ENCODE results near the gene HIBCH.
"Not testable (repeated sequence)": the region's sequence is repeated elsewhere in the genome, so short reads cannot be mapped to it uniquely, and the experiment has no call there.

The HIBCH gene

DNA sequence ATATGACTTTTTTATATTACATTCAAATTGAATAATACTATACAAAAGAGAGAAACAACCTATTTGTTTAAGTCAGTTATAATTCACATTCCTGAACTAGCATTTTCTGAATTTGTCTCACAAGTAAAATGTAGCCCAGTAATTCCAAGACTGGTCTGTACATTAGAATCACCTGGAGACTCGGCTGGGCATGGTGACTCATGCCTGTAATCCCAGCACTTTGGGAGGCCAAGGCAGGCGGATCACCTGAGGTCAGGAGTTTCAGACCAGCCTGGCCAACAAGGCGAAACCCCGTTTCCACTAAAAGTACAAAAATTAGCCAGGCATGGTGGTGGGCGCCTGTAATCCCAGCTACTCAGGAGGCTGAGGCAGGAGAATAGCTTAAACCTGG, 7.0 kb downstream of the HIBCH start:
- in situ Hi-C loops (cut with MboI; ENCODE audit: low sequenced_read_pairs) = not testable (repeated sequence)

DNA sequence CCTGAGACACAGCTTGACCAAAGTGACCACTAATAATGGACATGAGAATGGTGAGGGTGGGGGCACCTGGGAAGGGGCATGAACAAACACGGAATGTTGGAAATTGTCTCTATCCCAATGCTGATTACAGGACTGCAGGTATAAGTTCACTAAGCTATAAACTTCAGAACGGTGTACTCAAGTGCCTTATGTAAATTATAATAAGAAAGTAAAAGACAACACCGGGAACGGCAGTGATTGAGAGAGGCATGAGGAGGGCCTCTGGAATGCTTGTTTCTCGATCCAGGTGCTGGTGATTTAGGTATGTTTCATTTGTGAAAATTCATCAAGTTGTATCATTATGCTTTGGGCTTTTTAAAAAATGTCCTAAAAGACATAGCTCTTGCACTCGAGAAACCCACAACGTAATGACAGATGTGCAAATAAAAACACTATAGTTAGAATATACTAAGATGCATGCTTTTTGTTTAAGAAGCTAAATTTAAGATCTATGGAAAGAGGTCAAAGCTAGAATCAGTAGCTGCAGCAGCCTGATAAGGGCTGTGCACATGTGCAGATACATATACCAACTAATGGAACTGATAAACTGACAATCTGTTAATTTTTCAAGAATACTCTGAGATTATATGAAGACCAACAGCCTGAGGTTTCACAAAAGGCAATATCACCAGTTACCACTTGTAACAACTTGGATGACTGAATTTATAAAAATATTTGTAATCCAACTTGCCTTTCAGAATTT, 7.6 kb downstream of the HIBCH start:
- in situ Hi-C loops (cut with MboI; ENCODE audit: low sequenced_read_pairs) = no loop called here

- in situ Hi-C loops (cut with MboI; ENCODE audit: low sequenced_read_pairs) = no loop called here
Observed at GRCh38 chr2:190308031-190308430, 11.6 kb downstream of the HIBCH start.

DNA sequence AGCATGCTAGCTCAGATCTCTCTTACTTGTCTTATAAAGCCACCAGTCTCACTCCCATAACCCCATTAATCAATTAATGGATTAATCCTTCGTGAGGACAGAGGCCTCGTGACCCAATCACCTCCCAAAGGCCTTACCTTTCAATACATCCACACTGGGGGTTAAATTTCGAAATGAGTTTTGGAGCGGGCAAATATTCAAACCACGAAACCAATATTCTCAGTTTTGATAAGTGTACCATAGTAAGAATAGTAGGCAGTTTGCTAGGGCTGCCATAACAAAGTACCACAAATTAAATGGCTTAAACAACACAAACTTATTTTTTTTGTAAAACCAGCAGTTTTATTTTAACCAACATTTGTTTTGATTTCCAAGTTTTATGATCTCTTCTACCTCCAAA, 15.2 kb downstream of the HIBCH start:
- in situ Hi-C loops (cut with MboI; ENCODE audit: low sequenced_read_pairs) = no loop called here

- in situ Hi-C loops (cut with MboI; ENCODE audit: low sequenced_read_pairs) = no loop called here
Observed at GRCh38 chr2:190303647-190304046, 16.0 kb downstream of the HIBCH start.

DNA sequence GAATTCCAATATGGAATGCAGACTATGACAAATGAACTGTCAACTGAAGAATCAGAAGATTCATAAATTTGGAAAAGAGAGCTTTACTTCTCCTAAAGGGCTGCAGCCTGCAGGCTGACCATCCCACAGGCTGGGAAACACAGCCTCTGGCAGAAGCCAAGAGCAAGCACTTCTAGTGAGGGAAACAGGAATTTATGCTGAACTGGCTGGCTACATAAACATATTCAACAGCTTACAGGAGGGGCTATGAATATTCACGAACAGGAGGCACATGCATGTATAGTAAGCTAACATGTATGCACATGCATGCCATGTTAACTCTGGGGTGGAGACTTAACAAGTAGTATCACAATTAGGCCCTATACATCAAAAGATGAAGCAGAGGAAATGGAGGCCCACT, 17.6 kb downstream of the HIBCH start:
- in situ Hi-C loops (cut with MboI; ENCODE audit: low sequenced_read_pairs) = no loop called here

GRCh38 chr2:190301032-190301431, 18.6 kb downstream of the HIBCH start:
- in situ Hi-C loops (cut with MboI; ENCODE audit: low sequenced_read_pairs) = no loop called here

DNA sequence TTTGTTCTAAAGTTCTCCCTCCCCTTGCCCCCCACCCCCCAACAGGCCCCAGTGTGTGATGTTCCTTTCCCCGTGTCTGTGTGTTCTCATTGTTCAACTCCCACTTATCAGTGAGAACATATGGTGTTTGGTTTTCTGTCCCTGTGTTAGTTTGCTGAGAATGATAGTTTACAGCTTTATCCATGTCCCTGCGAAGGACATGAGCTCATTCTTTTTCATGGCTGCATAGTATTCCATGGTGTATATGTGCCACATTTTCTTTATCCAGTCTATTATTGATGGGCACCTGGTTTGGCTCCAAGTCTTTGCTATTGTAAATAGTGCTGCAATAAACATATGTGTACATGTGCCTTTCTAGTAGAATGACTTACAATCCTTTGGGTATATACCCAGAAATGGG, 21.7 kb downstream of the HIBCH start:
- in situ Hi-C loops (cut with MboI; ENCODE audit: low sequenced_read_pairs) = not testable (repeated sequence)

DNA sequence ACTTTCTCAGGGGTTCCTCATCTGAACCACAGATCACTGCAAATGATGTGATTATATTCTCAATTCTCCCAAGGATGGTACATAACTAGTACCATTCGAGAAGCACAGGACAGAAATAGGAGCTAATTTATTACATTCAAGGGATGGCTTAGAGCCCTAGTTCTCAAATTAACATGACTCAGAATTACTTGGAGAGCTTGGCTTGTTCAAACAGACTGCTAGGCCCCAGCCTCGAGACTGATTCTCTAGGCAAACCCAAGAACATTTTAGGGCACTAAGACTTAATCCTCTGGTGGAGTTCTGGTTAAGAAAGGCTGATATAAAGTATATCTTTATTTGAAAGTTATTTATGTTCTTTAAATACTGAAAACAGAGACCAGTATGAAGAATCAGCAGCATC, 35.8 kb downstream of the HIBCH start:
- in situ Hi-C loops (cut with MboI; ENCODE audit: low sequenced_read_pairs) = no loop called here

GRCh38 chr2:190280565-190281350, 38.9 kb downstream of the HIBCH start:
- in situ Hi-C loops (cut with MboI; ENCODE audit: low sequenced_read_pairs) = no loop called here

GRCh38 chr2:190279256-190280134, 40.1 kb downstream of the HIBCH start:
- in situ Hi-C loops (cut with MboI; ENCODE audit: low sequenced_read_pairs) = not testable (repeated sequence)

DNA sequence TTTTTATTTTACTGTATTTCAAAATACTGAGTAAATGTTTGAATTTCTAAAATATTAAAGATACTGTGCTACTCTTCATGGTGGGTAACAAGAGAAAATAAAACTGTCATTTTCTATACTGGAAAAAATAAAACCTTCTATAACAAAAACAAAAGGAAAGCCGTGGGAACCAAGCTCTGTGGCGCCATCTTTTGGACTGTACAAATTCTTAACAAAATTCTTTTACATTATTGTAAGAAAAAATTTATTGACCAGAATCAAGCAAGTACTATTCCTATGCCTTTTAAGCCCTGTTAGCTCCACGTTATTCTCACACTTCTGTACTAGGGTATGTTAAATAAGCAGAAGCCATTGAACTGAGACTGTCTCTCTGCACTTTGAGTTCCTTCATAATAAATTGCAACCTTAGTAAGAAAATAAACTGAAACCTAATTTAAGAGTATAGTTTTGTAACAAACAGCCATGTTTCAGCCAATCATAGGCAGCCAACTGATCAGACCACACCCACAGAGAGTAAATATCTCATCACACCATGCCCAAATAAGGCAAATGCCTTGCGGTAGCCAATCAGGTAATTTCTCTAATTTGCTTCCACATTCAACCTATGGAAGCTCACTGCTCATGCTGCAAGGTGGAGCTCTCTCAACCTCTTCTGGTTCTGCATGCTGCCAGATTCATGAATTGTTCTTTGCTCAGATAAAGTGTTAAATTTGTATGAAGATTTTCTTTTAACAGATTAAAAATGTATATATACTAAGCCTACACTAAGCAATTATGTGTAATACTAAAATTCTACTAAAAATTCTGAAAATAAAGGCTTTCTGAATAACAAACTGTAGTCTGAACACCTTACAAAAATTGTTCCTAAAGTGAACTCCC, 42.2 kb downstream of the HIBCH start:
- in situ Hi-C loops (cut with MboI; ENCODE audit: low sequenced_read_pairs) = no loop called here

DNA sequence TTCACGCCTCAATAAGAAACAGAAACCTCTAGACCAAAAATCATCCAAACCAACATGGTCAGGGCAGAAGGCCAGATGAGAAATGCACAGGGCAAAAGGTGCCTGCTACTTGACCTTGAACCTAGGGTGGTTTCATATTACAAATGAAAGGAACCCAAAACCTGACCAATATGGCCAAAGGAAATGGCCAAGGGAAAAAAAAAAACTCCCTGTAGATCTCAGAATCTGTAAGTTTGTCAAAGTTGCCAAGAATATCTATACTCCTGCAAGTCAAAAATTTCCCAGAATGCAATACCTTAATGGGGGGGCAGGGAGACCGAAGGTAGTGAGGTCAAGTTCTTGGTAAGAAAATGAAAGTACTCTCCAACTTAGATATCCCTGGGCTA, 47.2 kb downstream of the HIBCH start:
- in situ Hi-C loops (cut with MboI; ENCODE audit: low sequenced_read_pairs) = no loop called here

DNA sequence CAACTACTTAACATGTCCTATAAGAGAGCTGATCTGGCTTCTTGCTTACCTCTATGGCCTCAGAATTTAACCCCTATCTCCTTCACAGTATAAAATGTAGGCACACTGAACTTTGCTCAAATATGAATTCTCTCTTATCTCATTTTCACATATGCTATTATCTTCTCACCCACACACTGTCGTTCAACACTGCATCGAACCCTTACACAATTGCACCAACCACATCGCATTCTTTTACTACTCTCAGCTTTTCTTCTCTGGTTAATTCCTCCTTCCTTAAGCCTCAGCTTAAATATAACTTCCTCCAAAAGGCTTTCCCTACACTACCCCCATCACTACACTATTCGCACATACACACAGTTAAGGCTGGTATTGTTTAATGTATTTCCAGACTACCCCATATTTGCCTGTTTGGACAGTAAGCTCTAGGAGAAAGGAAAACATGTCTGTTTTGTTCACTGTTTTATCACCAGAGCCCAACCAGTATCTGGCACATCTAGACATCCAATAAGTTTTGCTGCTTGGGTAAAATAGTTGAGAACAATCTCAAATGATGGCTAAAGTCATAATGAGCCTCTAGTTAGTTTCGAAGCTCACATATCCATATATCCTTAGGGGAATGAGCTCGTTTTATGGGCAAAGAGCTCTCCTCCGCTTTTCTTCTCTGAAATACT, 47.7 kb downstream of the HIBCH start:
- in situ Hi-C loops (cut with MboI; ENCODE audit: low sequenced_read_pairs) = no loop called here

- in situ Hi-C loops (cut with MboI; ENCODE audit: low sequenced_read_pairs) = no loop called here
Observed at GRCh38 chr2:190270298-190270697, 49.3 kb downstream of the HIBCH start.

GRCh38 chr2:190269699-190270098, 49.9 kb downstream of the HIBCH start:
- in situ Hi-C loops (cut with MboI; ENCODE audit: low sequenced_read_pairs) = not testable (repeated sequence)

GRCh38 chr2:190267302-190267701, 52.3 kb downstream of the HIBCH start:
- in situ Hi-C loops (cut with MboI; ENCODE audit: low sequenced_read_pairs) = no loop called here

DNA sequence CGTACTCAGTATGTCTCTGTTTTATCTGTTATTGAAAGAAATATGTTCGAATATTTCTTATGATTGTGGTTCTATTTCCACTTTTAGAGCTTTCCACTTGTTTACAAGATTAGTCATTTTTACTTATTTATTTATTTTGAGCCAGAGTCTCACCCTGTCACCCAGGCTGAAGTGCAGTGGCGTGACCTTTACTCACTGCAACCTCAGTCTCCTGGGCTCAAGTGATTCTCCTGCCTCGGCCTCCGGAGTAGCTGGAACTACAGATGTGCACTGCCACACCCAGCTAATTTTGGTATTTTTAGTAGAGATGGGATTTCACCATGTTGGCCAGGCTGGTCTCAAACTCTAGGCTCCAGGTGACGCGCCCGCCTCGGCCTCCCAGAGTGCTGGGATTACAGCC, 53.3 kb downstream of the HIBCH start:
- in situ Hi-C loops (cut with MboI; ENCODE audit: low sequenced_read_pairs) = no loop called here

DNA sequence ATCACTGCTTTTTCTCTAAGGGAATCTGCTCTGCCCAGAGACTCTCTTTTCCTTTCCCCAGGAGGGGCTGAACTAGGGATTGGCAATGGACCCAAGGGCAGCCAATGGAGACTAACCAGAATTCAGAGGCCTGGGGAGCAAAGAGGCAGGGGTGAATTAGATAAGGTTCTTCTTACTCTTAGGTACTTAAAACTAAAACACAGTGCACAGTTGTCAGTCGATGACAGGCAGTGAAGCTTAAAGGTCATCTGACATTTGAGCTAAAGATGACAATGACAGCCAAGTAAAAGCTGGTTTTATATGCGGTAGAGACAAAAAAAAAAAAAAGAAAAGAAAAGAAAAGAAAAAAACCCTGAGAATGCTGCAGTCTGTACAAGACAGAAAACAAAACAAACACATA, 57.8 kb downstream of the HIBCH start:
- in situ Hi-C loops (cut with MboI; ENCODE audit: low sequenced_read_pairs) = no loop called here

DNA sequence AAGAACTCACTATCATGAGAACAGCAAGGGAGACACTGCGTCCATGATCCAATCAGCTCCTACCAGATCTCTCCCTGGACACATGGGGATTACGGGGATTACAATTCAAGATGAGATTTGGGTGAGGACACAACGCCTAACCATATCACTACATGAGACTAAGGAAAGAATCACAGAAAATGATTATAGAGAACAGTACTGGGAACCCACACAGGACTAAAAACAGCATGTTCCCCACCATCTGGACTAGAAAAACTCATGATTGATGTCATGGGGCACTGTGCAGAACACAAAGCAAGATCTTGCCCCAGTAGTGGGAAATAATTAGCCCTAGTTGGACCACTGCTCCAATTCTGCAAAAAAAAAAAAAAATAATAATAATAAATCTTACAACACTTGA, 63.5 kb downstream of the HIBCH start:
- in situ Hi-C loops (cut with MboI; ENCODE audit: low sequenced_read_pairs) = no loop called here
